Measurements from ENCODE around the gene GPR17. TPM values are rescaled to one million over a fixed set of nuclear protein-coding genes. Genes with fewer than 3 reads are reported as not detected.

Gene GPR17
- total and polyA plus RNA-seq, 12 donors: 0.22 to 16.5 (median 0.46) TPM; not detected in 4

DNA sequence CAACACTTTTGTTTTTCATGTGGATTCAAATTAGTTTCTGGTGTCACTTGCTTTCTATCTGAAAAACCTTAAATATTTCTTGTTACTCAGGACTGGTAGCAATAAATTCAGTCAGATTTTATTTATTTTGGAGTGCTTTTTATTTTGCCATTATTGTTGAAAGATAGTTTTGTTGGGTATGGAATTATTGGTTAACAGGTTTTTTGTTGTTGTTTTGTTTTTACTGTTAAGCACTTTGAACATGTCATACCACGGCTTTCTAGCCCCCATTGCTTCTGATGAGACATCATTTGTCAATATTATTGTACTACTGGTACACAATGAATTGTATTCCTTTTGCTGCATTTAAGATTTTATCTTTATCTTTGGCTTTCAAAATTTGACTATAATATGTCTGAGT is 42.5 kb downstream of the GPR17 start:
- 83 to 95% methylated on average over 1 of the region's 1 CpG for WGBS, 2 donors
- Histone ChIP-seq H3K4me1 (peaks cover 0 to 22% (median 7%) of the 10 kb centered on the region in 9 donors), H3K4me3 (no peak overlapping the region), H3K27ac (no peak overlapping the region), H3K9me3 (peaks cover 0 to 23% (median 3%) of the 10 kb centered on the region in 11 donors), H3K27me3 (no peaks in the 10 kb centered on the region), H3K36me3 (no peaks in the 10 kb centered on the region)
- intact Hi-C loops (cut with DNase I): no loop called here
- no peak for TF ChIP-seq CTCF (IDR thresholded peaks at IDR 0.05)
- ATAC-seq (no peak), DNase-seq (no peak)

GRCh38 chr2:127690696-127691095 is 44.7 kb downstream of the GPR17 start:
- no peak overlapping the region for H3K27ac ChIP-seq
- H3K9me3 ChIP-seq: peaks cover 0 to 23% (median 3%) of the 10 kb centered on the region in 11 donors
- ATAC-seq: no peak
- WGBS, 2 donors: 90% methylated on average over 2 of the region's 2 CpGs
- DNase-seq: no peak
- peaks cover 0 to 13% (median 7%) of the 10 kb centered on the region in 9 donors for H3K4me1 ChIP-seq
- H3K36me3 ChIP-seq: no peaks in the 10 kb centered on the region
- no peak for TF ChIP-seq CTCF (IDR thresholded peaks at IDR 0.05)
- H3K4me3 ChIP-seq: no peak overlapping the region
- intact Hi-C loops (cut with DNase I): loop anchor here in 4 of 10 donors (10.0 kb wide), 3 partner anchors 46 to 96 kb away; partner anchors contain the start of gene GPR17 (in 2 of the 4)
- peaks cover 0 to 5% (median 0%) of the 10 kb centered on the region in 7 donors for H3K27me3 ChIP-seq

DNA sequence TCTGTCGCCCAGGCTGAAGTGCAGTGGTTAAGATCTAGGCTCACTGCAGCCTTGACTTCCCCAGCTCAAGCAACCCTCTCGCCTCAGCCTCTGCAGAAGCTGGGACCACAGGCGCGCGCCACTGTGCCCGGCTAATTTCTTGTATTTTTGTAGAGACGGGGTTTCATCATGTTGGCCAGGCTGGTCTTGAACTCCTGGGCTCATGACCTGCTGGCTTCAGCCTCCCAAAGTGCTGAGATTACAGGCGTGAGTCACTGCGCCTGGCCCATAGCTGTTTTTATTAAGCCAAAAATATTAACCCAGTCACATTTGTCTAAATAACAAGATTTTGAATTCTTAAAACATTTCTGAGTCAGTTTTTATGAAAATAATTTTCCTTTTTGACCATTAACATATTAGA is 49.0 kb downstream of the GPR17 start:
- DNase-seq (no peak), ATAC-seq (no peak)
- H3K4me3 ChIP-seq: peak overlapping the region in 9 of 10 donors; percentile 23 to 56 (median 49)
- H3K27ac ChIP-seq: peak overlapping the region in 4 of 10 donors; percentile 24 to 55 (median 38)
- 89 to 91% methylated on average over 9 of the region's 9 CpGs for WGBS, 2 donors
- peaks cover 0 to 16% (median 9%) of the 10 kb centered on the region in 9 donors for H3K4me1 ChIP-seq
- intact Hi-C loops (cut with DNase I): loop anchor here in 8 of 10 donors (2.0 to 10.0 kb wide), 7 partner anchors 38 to 178 kb away; partner anchors contain the start of gene GPR17 (in 2 of the 8)
- no peaks in the 10 kb centered on the region for H3K36me3 ChIP-seq
- H3K27me3 ChIP-seq: peaks cover 0 to 5% (median 0%) of the 10 kb centered on the region in 7 donors
- no peak for TF ChIP-seq CTCF (IDR thresholded peaks at IDR 0.05)
- H3K9me3 ChIP-seq: peaks cover 0 to 17% (median 3%) of the 10 kb centered on the region in 11 donors

- Histone ChIP-seq H3K4me1 (peaks cover 2 to 23% (median 12%) of the 10 kb centered on the region in 9 donors), H3K4me3 (peak overlapping the region; percentile 23 to 56 (median 49)), H3K36me3 (no peaks in the 10 kb centered on the region), H3K27ac (peak overlapping the region in 6 of 10 donors; percentile 24 to 55 (median 32)), H3K27me3 (peaks cover 0 to 5% (median 0%) of the 10 kb centered on the region in 7 donors), H3K9me3 (peaks cover 0 to 9% (median 3%) of the 10 kb centered on the region in 11 donors)
- TF ChIP-seq CTCF (IDR thresholded peaks at IDR 0.05): peak; percentile 43 to 88 (median 72)
- WGBS, 2 donors: 28 to 33% methylated on average over 50 to 52 of the region's 52 CpGs
- intact Hi-C loops (cut with DNase I): loop anchor here in 8 of 10 donors (2.0 to 10.0 kb wide), 7 partner anchors 38 to 178 kb away; partner anchors contain the start of gene GPR17 (in 2 of the 8)
- peak; percentile 76 to 93 (median 90) for ATAC-seq
- peak; percentile 75 to 80 for DNase-seq
Measured at GRCh38 chr2:127695491-127696472, 49.8 kb downstream of the GPR17 start.
